HG03135 (cell line): ENCODE data around the gene FLNC.

Experiments used
- ATAC-seq: cut with Tn5 transposase; IDR thresholded peaks from one replicate; pipeline ENCODE4 v1.9.1; 2021; ENCODE audit warnings: mild to moderate bottlenecking, moderate library complexity; ENCODE audit not compliant: unreplicated experiment

Gene FLNC

GRCh38 chr7:128888039-128888755, 58.0 kb downstream of the FLNC start:
- no peak for ATAC-seq

- ATAC-seq = no peak
Measured at GRCh38 chr7:128888756-128889095, 58.5 kb downstream of the FLNC start.

- no peak for ATAC-seq
Measured at GRCh38 chr7:128889121-128889520, 58.9 kb downstream of the FLNC start.

- ATAC-seq = no peak
Measured at GRCh38 chr7:128890306-128891109, 60.3 kb downstream of the FLNC start.

GRCh38 chr7:128891110-128891941, 61.1 kb downstream of the FLNC start:
- ATAC-seq = no peak

GRCh38 chr7:128891942-128892269, 61.7 kb downstream of the FLNC start:
- no peak for ATAC-seq

- no peak for ATAC-seq
Measured at GRCh38 chr7:128892521-128893250, 62.5 kb downstream of the FLNC start.

GRCh38 chr7:128893251-128894100, 63.3 kb downstream of the FLNC start:
- ATAC-seq = no peak

- no peak for ATAC-seq
Measured at GRCh38 chr7:128894101-128894440, 63.9 kb downstream of the FLNC start.

- ATAC-seq = no peak
Measured at GRCh38 chr7:128895320-128895719, 65.1 kb downstream of the FLNC start.

GRCh38 chr7:128899392-128899791, 69.2 kb downstream of the FLNC start:
- no peak for ATAC-seq

- no peak for ATAC-seq
Measured at GRCh38 chr7:128900237-128900636, 70.0 kb downstream of the FLNC start.

GRCh38 chr7:128902761-128903585, 72.8 kb downstream of the FLNC start:
- ATAC-seq = no peak

GRCh38 chr7:128903621-128904361, 73.6 kb downstream of the FLNC start:
- no peak for ATAC-seq

GRCh38 chr7:128904381-128905197, 74.4 kb downstream of the FLNC start:
- ATAC-seq = no peak

- ATAC-seq = no peak
Measured at GRCh38 chr7:128906001-128906765, 76.0 kb downstream of the FLNC start.
